HepG2 (cell line): ENCODE results near the gene UGT1A3. TPM values are rescaled to one million over a fixed set of nuclear protein-coding genes. Genes with fewer than 3 reads are reported as not detected.
A peak's percentile ranks its signal among the peaks of the same experiment; 100 is the strongest.

Source experiments
- CBFB ChIP-seq: sonication (generic); formaldehyde crosslinking; IDR thresholded peaks from 2 replicates; pipeline ENCODE4 v1.4.0; 2020; ENCODE audit warnings: missing genetic modification reagents
- HIC2 ChIP-seq: sonication (generic); formaldehyde crosslinking; IDR thresholded peaks from 2 replicates; pipeline ENCODE4 v1.9.0; 2022; ENCODE audit warnings: low read depth, missing genetic modification reagents
- HMG20B ChIP-seq: conservative IDR thresholded peaks from 2 replicates; pipeline ENCODE4 v1.6.1; 2016; ENCODE audit warnings: missing genetic modification reagents, missing compliant biosample characterization
- KDM2A ChIP-seq: sonication (generic); formaldehyde crosslinking; IDR thresholded peaks from 2 replicates; pipeline ENCODE4 v1.4.0; 2020; ENCODE audit warnings: low read depth, missing genetic modification reagents, borderline replicate concordance
- LRRFIP1 ChIP-seq: sonication (generic); formaldehyde crosslinking; conservative IDR thresholded peaks from 2 replicates; pipeline ENCODE4 v1.4.0; 2020; ENCODE audit warnings: missing genetic modification reagents
- PCBP1 ChIP-seq: fragments of 200-400 bp; formaldehyde crosslinking; IDR thresholded peaks from 2 replicates; pipeline ENCODE4 v1.6.1; 2017; ENCODE audit warnings: mild to moderate bottlenecking, low read depth, low read length, borderline replicate concordance
- PRMT3 ChIP-seq: sonication (generic); formaldehyde crosslinking; IDR thresholded peaks from 2 replicates; pipeline ENCODE4 v1.8.1; 2022; ENCODE audit warnings: low read depth, mild to moderate bottlenecking, moderate library complexity, missing genetic modification reagents, borderline replicate concordance
- RARA ChIP-seq: IDR thresholded peaks from 2 replicates; pipeline ENCODE4 v1.6.1; 2016; ENCODE audit warnings: missing genetic modification reagents, missing compliant biosample characterization
- RBAK ChIP-seq: sonication (generic); formaldehyde crosslinking; IDR thresholded peaks from 2 replicates; pipeline ENCODE4 v1.5.1; 2020; ENCODE audit warnings: mild to moderate bottlenecking, missing genetic modification reagents
- REXO4 ChIP-seq: sonication (generic); formaldehyde crosslinking; IDR thresholded peaks from 2 replicates; pipeline ENCODE4 v1.8.0; 2022; ENCODE audit warnings: missing genetic modification reagents, mild to moderate bottlenecking, borderline replicate concordance
- SNAPC2 ChIP-seq: sonication (generic); formaldehyde crosslinking; IDR thresholded peaks from 2 replicates; pipeline ENCODE4 v1.8.1; 2022; ENCODE audit warnings: mild to moderate bottlenecking, missing genetic modification reagents
- ZBTB25 ChIP-seq: IDR thresholded peaks from 2 replicates; pipeline ENCODE4 v1.6.1; 2018; ENCODE audit warnings: missing genetic modification reagents
- ZFP37 ChIP-seq: sonication (generic); formaldehyde crosslinking; IDR thresholded peaks from 2 replicates; pipeline ENCODE4 v1.4.0; 2020; ENCODE audit warnings: missing genetic modification reagents, borderline replicate concordance
- ZNF331 ChIP-seq: sonication (generic); formaldehyde crosslinking; IDR thresholded peaks from 2 replicates; pipeline ENCODE4 v1.4.0; 2020; ENCODE audit warnings: missing genetic modification reagents
- ZNF670 ChIP-seq: sonication (generic); formaldehyde crosslinking; IDR thresholded peaks from 2 replicates; pipeline ENCODE4 v1.8.0; 2022; ENCODE audit warnings: mild to moderate bottlenecking, missing genetic modification reagents, borderline replicate concordance
- ZNF850 ChIP-seq: sonication (generic); formaldehyde crosslinking; conservative IDR thresholded peaks from 2 replicates; pipeline ENCODE4 v1.9.0; 2021; ENCODE audit warnings: mild to moderate bottlenecking, missing genetic modification reagents
- polyA plus RNA-seq, 8 experiments: library from polyadenylated mRNA; depleted of rRNA in 3 of 8; stranded (reverse) in 7 of 8; unstranded in 1 of 8; fragments of >200 nt; fragmentation: Illumina TruSeq in 4 of 8; extraction: Trizol in 4 of 8; gene quantifications; 2 replicates each; pipeline versions ENCODE4 v1.2.1 to v1.2.3, GENCODE V29; 2011 to 2016; ENCODE audit warnings: low read depth in 4 of 8, missing spikeins in 1 of 8, mixed read lengths in 1 of 8; ENCODE audit not compliant: insufficient read depth in 1 of 8
- total RNA-seq, 5 experiments: library from RNA; depleted of rRNA; stranded (reverse); fragments of >200 nt; fragmentation: Illumina TruSeq; extraction: Trizol; gene quantifications; 2 replicates each; pipeline ENCODE4 v1.2.3, GENCODE V29; 2016; ENCODE audit warnings: low read depth in 1 of 5
- TF ChIP-seq, protein P1 (sequence below): sonication (generic); formaldehyde crosslinking; IDR thresholded peaks from 2 replicates; pipeline ENCODE4 v1.4.0; 2020; ENCODE audit warnings: missing genetic modification reagents, borderline replicate concordance
- TF ChIP-seq, protein P2 (sequence below): sonication (generic); formaldehyde crosslinking; IDR thresholded peaks from 2 replicates; pipeline ENCODE4 v1.8.1; 2023; ENCODE audit warnings: mild to moderate bottlenecking, missing genetic modification reagents
- TF ChIP-seq, protein P3 (sequence below): sonication (generic); formaldehyde crosslinking; IDR thresholded peaks from 2 replicates; pipeline ENCODE4 v1.5.1; 2020; ENCODE audit warnings: mild to moderate bottlenecking, missing genetic modification reagents, moderate library complexity

UGT1A3 gene
- total and polyA plus RNA-seq, 2 of the 13 experiments (the other 11 are each of a cell fraction or from before 2014, with no cell fraction given) = not detected

DNA sequence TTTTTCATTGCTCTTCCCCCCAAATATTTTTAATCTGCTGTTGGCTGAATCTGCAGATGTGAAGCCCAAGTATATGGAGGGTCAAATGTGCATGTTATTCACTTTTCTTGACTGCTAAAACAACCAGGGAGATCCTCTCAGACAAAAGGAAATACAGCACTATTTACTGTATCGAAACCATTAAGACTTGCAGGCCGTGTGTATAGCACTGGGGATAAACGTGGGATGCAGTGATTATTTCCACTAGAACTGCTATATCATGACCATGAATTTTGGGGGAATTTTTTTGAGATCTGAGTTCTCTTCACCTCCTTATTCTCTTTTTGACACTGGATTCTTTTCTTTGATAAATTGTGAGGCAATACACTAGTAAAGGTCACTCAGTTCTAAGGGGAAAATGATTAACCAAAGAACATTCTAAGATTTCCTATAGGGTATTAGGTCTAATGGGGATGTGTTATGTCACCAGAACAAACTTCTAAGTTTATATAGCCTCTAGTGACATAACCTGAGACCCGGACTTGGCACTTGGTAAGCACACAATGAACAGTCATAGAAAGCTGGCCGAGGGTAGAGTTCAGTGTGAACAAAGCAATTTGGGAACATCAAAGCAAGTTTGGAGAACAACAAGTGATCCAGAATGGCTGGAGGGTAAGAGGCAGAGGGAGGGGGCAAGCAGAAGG lies 16.4 kb downstream of the UGT1A3 start (continued):
- TF ChIP-seq, protein P1, sequence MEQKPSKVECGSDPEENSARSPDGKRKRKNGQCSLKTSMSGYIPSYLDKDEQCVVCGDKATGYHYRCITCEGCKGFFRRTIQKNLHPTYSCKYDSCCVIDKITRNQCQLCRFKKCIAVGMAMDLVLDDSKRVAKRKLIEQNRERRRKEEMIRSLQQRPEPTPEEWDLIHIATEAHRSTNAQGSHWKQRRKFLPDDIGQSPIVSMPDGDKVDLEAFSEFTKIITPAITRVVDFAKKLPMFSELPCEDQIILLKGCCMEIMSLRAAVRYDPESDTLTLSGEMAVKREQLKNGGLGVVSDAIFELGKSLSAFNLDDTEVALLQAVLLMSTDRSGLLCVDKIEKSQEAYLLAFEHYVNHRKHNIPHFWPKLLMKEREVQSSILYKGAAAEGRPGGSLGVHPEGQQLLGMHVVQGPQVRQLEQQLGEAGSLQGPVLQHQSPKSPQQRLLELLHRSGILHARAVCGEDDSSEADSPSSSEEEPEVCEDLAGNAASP (CRISPR knock-in tag) = peak; percentile 95; the same call in 1 of the 2 replicates
- TF ChIP-seq, protein P2, sequence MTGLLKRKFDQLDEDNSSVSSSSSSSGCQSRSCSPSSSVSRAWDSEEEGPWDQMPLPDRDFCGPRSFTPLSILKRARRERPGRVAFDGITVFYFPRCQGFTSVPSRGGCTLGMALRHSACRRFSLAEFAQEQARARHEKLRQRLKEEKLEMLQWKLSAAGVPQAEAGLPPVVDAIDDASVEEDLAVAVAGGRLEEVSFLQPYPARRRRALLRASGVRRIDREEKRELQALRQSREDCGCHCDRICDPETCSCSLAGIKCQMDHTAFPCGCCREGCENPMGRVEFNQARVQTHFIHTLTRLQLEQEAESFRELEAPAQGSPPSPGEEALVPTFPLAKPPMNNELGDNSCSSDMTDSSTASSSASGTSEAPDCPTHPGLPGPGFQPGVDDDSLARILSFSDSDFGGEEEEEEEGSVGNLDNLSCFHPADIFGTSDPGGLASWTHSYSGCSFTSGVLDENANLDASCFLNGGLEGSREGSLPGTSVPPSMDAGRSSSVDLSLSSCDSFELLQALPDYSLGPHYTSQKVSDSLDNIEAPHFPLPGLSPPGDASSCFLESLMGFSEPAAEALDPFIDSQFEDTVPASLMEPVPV = no peak
- TF ChIP-seq SNAPC2 (CRISPR knock-in tag) (no peak), ZFP37 (CRISPR knock-in tag) (0 out of 2 replicates have a peak, but pooled peaks have one; percentile 65), PCBP1 (no peak), HIC2 (CRISPR knock-in tag) (no peak; the same call in 1 of the 2 replicates), CBFB (CRISPR knock-in tag) (0 out of 2 replicates have a peak, but pooled peaks have one; percentile 80), ZBTB25 (CRISPR knock-in tag) (peak; percentile 82), REXO4 (CRISPR knock-in tag) (no peak), LRRFIP1 (CRISPR knock-in tag) (no peak), ZNF331 (CRISPR knock-in tag) (peak; percentile 84), ZNF670 (CRISPR knock-in tag) (peak; percentile 96), KDM2A (CRISPR knock-in tag) (no peak), HMG20B (CRISPR knock-in tag) (peak; percentile 98), PRMT3 (CRISPR knock-in tag) (no peak), RARA (CRISPR knock-in tag) (peak; percentile 100), RBAK (CRISPR knock-in tag) (no peak; the same call in 1 of the 2 replicates), ZNF850 (0 out of 2 replicates have a peak, but pooled peaks have one; percentile 29)
- TF ChIP-seq, protein P3, sequence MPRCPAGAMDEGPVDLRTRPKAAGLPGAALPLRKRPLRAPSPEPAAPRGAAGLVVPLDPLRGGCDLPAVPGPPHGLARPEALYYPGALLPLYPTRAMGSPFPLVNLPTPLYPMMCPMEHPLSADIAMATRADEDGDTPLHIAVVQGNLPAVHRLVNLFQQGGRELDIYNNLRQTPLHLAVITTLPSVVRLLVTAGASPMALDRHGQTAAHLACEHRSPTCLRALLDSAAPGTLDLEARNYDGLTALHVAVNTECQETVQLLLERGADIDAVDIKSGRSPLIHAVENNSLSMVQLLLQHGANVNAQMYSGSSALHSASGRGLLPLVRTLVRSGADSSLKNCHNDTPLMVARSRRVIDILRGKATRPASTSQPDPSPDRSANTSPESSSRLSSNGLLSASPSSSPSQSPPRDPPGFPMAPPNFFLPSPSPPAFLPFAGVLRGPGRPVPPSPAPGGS (CRISPR knock-in tag) = peak; percentile 60; the same call in 1 of the 2 replicates
